HEK293T (cell line): Measurements from ENCODE around the gene OGA.

ENCODE experiments used
- FOXA1 ChIP-seq: fragments of 450-650 bp; IDR thresholded peaks from 2 replicates; pipeline ENCODE4 v1.6.1; 2016; ENCODE audit warnings: mild to moderate bottlenecking
- FOXM1 ChIP-seq: fragments of 450-650 bp; IDR thresholded peaks from 2 replicates; pipeline ENCODE4 v1.6.1; 2017; ENCODE audit warnings: mild to moderate bottlenecking, borderline replicate concordance
- HDGF ChIP-seq: fragments of 450-650 bp; IDR thresholded peaks from 2 replicates; pipeline ENCODE4 v1.6.1; 2017; ENCODE audit warnings: antibody characterized with exemption, borderline replicate concordance
- SP1 ChIP-seq: fragments of 450-650 bp; IDR thresholded peaks from 2 replicates; pipeline ENCODE4 v1.6.1; 2017
- SUZ12 ChIP-seq: fragments of 450-650 bp; IDR thresholded peaks from 2 replicates; pipeline ENCODE4 v1.6.1; 2016; ENCODE audit warnings: mild to moderate bottlenecking

GRCh38 chr10:101736666-101737065 is 81.6 kb downstream of the OGA start:
- TF ChIP-seq FOXM1 (no peak), HDGF (no peak), SP1 (no peak), FOXA1 (no peak), SUZ12 (no peak)
